GM12872 (cell line): ENCODE data around the gene KDM2A.

Source experiments
- CTCF ChIP-seq: IDR thresholded peaks from 3 replicates; pipeline ENCODE4 v1.5.1; 2011; ENCODE audit warnings: low read depth, mild to moderate bottlenecking, low read length, moderate library complexity; ENCODE audit not compliant: insufficient read depth

Gene KDM2A

GRCh38 chr11:67083786-67084366 is 35.2 kb upstream of the KDM2A start:
- TF ChIP-seq CTCF = no peak

DNA sequence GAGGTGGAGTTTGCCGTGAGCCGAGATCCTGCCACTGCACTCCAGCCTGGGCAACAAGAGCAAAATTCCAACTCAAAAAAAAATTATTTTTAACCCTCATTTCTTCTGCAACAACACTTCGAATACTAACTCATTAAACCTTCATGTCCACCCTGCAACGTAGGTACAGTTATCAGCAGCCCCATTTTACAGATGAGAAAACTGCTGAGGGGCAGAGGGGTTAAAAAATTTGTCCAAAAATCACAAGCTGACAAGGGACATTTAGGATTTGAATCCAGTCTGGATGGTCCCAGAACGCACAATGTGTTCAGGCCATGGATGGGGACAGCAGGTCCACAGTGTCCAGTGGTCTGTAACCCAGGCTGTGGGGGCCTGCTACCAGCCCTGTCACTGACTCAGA is 33.4 kb upstream of the KDM2A start:
- TF ChIP-seq CTCF = no peak

GRCh38 chr11:67090717-67091116 is 28.3 kb upstream of the KDM2A start:
- no peak for TF ChIP-seq CTCF

- no peak for TF ChIP-seq CTCF
Measured at GRCh38 chr11:67095214-67095507, 23.9 kb upstream of the KDM2A start.

DNA sequence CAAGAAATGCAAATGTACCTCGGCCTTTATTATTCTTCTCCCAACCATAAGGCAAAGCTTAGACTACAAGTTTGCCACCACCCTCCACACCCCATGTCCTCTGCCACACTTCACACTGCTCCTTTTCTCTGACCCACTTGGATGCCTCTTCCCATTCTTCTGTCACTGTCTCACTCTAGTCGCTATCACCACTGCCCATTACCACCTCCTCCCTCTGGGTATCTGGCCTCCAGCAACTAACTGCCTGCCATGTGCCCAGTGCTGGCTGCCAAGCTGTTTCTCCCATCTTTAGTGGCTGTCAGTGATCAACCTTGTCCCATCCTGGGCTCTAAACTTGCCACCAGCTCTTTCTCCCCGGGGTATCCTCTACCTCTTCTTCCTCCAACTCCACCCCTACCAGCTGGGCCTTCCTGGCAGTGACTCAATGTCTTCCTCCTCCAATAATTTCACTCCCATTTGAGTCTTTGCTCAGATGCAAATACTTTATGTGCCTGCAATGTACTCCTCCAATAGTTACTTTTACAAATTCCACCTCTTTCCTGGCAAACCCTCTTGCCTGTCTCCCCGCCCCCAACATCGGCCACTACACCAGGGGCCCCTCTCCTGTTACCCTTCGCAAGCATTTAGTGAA is 20.1 kb upstream of the KDM2A start:
- TF ChIP-seq CTCF = no peak

DNA sequence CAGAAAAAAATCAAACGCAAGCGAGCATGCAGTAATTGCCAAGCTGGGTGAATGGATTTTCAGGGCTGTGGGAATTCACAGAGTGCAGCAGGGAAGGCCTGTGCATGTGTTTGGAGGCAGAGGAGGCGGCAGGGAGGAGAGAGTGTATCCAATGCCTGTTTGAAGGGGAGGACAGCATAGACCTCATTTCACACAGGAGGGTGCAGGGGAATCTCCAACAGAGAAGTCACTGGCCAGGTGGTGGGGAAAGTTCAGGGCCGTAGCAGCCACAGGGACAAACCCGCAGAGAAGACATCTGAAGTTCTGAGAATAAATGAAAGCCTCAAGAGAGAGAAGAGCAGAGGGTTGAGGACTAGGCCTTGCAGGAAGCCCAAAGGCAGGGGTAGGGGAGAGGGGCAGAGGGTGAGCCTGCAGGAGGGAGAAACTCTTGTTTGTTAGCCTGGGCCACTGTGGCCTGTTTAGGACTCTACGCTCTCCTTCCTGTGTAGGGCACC is 19.2 kb upstream of the KDM2A start:
- no peak for TF ChIP-seq CTCF

DNA sequence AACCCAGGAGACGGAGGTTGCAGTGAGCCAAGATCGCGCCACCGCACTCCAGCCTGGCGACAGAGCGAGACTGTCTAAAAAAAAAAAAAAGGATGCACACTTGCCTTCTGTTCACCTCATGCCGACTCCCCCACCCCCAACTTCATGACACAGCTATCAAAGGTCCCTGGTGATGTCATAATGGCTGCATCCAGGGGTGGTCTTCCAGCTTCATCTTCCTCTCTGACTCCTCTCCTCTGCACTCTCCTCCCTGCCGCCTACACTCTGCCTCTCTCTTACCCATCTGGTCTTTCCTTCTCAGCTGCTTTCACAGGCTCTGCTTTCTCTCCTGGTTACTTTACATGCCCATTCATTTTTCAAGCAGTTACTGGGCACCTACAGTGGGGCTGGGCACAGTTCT is 16.4 kb upstream of the KDM2A start:
- TF ChIP-seq CTCF = no peak
